NCI-H1092 treated with DMSO at 0.1 percent for 48 hours (cell line): Measurements from ENCODE around the gene USF1.
"Not testable (repeated sequence)": the region's sequence is repeated elsewhere in the genome, so short reads cannot be mapped to it uniquely, and the experiment has no call there.

Source experiments
- DNase-seq: peaks from one replicate; lab custom pipeline; 2025; lab: John Stamatoyannopoulos, UW

Gene USF1

DNA sequence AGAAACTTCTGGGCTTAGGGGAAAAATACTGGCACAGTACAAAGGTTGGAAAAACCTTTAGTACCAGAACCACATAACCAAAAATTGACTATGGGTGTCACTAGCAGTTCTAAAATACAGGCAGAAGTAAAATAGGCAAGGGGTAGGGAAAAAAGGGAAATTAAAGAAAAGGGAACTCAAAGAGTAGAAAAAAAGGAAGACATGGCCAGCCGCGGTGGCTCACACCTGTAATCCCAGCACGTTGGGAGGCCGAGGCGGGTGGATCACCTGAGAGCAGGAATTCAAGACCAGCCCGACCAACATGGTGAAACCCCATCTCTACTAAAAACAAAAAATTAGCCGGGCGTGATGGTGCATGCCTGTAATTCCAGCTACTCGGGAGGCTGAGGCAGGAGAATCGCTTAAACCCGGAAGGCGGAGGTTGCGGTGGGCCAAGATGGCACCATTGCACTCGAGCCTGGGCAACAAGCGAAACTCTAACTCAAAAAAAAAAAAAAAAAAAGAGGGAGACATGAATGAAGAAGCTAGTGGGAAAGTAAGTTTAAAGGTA, 26.6 kb downstream of the USF1 start:
- not testable (repeated sequence) for DNase-seq

DNA sequence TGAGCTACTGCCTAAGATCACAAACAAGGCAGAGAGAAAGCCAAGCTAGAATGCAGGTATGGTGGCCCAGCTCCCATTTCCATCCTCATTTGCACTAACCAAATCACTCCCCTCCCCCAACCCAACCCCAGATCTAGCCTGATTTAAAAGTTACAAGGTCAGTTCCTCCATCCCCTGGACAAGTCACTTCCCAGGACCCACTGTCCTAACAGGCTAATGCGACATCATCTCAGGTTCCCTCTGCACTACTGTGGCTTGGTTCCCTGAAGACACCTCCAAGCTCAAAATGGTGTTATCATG, 27.2 kb downstream of the USF1 start:
- DNase-seq = no peak

DNA sequence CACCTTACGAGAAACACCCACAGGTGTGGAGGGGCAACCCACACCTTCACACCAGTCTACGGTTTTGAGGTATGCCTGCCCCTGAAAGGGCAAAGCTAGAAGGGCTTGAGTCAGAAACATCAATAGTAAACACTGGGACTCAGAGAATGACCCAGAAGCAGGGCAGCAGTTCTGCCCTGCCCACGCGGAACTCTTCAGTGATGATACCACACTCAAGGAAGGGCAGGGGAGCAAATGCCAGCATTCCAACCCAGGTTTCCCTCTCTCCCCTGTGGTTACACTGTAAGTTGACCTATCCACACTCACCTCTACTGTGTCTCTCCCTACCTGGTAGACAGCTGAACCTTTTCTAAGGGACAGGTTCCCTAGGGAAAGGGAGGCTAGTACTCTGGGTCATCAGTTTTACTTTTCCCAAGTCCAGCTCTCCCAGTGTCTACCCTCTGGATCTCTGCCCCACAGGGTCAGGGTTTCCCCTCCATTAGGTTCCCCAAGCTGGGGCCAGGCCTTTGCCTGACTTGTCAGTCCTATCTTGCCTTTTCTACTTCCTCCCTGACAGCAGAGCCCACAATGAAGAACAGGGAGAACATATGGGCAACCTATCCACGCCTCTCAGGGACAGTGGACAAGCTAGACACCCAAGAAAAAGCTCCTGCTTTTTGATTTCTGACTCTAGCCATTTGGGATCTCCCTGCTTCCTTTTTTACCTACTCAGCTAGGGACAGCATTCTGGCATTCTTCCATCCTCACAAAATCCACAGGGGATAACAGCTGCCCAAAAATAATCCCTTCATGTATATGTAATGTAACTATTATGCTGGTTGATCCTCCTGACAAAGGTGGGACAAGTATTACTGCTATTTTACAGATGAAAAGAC, 27.8 kb downstream of the USF1 start:
- no peak for DNase-seq

DNA sequence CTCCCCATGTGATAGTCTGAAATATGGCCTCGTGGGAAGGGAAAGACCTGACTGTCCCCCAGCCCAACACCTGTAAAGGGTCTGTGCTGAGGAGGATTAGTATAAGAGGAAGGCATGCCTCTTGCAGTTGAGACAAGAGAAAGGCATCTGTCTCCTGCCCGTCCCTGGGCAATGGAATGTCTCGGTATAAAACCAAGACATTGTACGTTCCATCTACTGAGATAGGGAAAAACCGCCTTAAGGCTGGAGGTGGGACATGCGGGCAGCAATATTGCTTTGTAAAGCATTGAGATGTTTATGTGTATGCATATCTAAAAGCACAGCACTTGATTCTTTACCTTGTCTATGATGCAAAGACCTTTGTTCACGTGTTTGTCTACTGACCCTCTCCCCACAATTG, 28.6 kb downstream of the USF1 start:
- not testable (repeated sequence) for DNase-seq

DNA sequence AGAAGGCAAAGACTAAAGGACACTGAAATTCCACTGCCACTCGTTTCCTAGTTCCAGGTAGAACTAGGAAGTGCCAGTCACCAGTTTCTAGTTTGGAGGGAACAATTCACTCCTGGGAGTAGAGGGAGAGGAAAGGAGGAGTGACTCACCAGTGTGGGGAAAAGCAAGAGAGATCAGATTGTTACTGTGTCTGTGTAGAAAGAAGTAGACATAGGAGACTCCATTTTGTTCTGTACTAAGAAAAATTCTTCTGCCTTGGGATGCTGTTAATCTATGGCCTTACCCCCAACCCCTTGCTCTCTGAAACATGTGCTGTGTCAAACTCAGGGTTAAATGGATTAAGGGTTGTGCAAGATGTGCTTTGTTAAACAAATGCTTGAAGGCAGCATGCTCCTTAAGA, 29.1 kb downstream of the USF1 start:
- not testable (repeated sequence) for DNase-seq

DNA sequence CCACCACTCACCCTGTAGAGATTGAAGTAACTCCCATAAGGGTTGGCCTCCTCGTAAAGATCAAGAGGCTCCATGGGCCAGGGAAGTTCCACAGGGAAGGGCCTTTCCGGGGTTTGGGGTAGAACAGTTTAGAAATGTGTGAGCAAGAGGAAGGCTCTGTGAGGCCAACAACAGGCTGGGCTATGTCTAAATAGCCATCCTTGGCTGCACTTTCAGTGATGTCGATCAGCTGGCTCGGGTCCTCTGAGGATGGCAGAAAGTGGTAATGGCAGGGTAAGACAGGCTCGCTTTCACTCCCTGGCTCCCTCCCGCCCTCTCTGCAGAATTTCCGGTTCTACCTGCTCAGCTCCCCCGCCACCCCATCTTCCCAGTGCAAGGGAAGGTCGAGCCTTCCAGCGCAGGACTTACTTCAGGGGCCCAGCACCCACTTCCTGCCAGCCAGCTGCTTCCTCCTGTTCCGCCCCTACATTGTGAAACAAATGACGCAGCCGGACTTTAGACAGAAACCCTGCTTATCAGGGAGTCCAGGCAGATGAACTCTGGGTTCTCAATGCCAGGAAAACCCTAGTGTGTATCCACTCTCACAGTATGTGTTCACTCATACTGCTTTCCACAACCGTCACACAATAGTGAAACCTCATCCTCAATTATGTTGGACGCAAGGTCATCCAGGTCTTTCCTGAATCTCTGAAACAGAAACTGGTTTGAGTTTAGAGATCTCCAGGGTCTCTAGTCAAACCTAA, 32.1 kb downstream of the USF1 start:
- DNase-seq = no peak

DNA sequence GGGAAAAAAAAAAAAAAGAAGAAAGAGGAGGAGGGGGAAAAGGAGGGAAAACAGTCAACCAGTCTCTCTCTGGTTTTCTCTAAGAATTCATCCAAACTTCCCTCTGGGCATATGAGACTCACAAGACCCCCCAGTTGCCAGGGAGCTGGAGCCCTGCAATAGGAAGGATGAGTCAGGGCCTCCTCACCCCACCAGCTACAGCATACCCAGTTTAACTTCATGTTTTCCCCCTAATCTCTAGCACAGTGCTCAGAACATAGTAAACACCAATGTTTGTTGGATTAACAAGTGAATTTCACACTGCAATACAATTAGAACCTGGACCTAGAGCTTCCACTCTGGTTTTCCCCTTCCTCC, 32.7 kb downstream of the USF1 start:
- DNase-seq = no peak

DNA sequence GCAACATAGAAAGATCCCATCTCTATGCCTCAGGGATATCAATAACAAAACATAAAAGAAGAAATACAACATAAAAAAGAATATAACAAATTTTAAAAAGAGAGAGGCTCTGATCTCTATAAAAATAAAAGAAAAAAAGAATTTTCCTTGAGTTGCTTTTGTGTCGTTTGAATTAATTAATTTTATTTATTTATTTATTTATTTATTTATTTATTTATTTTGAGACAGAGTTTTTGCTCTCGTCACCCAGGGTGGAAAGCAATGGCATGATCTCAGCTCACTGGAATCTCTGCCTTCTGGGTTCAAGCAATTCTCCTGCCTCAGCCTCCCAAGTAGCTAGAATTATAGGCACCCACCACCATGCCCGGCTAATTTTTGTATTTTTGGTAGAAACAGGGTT, 33.4 kb downstream of the USF1 start:
- DNase-seq = no peak

DNA sequence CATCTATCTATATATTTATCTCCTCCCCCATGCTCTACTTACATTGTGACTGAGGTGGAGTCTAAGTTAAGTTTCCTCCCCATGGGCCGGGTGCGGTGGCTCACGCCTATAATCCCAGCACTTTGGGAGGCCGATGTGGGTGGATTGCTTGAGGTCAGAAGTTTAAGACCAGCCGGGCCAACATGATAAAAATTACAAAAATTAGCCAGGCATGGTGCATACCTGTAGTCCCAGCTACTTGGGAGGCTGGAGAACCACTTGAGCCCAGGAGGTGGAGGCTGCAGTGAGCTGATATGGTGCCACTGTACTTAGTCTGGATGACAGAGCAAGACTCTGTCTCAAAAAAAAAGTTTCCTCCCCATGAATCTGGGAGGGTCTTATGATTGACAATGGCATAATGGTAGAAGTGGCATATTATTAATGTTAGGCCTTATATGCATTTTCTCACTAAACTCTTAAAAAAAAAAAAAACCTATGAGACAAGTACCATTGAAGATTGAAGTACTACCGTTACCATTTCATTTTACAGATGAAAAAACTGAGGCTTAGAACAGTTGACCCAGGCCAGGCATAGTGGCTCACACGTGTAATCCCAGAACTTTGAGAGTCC, 36.1 kb downstream of the USF1 start:
- DNase-seq = no peak

DNA sequence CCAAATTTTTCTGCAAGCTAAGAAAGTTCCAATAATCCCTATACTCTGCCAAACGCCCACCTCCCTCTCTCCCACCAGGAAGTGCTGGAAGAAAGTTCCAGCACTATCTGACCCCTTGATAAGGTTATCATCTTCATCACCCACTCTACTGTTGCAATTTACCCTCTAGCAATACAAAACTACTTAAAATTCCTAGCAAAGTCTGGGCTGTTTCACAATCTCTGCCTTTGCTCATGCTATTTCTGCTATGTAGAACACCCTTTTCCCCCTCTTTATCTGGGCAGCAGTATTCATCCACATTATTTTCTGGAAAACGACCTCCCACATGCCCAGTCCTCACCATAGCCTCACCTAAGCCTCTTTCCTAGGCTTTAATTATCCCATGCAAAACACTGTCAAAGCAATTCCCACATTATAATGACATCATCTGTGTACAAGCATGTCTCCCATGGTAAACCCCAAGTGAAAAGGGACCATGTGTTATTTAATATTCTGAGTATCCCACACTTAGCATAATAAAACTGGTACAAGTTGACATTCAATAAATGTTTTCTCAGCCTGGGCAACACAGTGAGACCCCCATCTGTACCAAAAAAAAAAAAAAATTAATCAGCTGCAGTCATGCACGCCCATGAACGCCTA, 36.8 kb downstream of the USF1 start:
- DNase-seq = no peak

DNA sequence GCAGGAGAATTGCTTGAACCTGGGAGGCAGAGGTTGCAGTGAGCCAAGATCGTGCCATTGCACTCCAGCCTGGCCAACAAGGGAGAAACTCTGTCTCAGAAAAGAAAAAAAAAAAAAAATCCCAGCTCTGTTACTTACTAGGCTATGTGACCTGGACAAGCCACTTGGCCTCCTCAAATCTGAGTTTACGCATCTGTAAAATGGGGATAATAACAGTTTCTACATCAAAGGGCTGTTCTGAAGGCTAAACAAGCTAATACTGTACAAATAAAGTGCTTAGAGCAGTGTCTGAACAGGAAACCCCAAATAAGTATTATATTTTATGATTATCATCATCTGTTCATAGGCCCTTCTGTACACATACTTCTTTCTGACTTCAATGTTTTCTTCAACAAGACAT, 38.4 kb downstream of the USF1 start:
- no peak for DNase-seq

DNA sequence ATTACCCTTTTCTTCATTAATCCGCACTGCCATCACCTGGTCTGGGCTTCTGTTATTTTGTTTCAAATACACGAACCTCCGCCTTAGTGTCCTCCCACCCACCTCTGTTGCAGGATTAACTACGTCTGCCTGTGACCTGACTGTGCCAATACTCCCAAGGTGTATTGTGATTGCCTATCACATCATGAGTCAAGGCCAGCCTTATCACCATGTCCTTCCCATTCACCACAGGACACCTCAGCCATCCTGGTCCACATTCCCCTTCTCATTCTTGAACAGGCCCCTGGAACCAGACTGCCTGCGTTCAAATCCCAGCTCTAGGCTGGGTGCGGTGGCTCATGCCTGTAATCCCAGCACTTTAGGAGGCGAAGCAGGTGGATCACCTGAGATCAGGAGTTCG, 39.2 kb downstream of the USF1 start:
- DNase-seq = no peak

DNA sequence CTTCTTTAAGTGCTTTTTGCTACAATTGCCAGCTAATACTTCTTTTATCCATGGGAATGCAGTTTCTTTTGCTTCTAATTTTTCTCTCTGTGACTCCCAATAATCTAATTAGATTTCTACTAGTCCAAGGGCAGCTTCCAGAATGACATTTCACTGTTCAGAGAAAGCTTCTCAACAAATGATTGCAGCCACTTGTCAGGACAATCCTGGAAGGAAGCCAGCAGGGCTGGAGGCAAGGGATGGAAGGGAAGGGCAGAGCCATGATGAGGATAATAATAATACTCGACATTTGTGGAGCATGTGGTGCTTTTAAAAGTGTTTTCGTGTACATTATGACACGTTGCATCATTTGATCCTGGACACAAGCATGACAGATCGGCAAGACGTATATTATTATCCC, 44.3 kb downstream of the USF1 start:
- DNase-seq = peak; percentile 28

DNA sequence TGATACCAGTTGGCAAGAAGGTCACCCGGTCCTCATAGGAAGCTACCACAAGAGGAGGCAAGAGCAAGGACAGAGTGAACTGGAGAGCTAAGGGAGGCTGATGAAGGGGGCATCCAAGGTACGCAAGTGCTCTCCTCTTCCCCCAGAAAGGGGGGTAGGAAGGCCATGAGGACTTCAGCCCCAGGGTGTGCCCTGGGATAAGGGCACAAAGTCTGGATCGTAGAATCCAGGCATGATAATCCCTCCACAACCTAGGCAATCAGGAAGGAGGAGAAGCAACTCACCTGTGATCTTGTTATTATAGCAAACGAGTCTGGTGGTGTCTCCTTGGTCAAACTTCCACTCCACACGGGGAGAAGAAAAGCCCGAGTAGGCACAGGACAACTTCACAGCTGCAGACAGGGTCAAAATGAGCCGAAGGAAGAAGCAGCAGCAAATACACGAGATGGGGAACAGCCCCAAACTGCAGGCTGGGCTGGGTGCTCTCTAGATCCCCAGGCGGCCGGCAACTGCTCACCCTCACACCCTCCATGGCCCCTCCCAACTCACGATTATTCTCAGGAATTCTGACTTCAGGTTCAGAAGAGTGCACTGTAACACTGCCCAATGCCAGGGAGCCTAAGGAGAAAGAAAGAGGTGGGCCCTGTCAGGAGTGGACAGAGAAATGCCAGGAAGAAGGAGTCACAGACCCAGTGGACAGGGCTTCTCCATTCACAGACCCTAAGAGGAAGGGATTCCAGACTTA, 44.9 kb downstream of the USF1 start:
- DNase-seq = no peak

DNA sequence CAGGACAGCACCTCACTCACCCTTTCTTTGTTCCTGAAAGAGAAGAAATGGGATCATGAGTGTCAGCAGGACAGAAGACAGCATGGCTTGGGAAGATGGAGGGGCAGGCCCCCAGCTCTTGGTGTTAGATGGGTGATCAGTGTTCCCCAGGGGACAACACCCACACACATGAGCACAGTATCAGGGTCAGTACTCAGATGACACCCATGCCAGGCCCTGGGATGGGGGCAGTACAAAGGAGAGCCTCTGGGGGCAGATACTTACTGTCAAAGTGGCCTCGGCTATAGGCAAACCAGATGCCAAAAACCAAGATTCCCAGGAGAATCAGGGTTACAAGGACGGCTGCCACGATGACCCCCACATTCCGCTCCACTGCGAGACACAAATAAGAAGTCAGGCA, 46.4 kb downstream of the USF1 start:
- no peak for DNase-seq

DNA sequence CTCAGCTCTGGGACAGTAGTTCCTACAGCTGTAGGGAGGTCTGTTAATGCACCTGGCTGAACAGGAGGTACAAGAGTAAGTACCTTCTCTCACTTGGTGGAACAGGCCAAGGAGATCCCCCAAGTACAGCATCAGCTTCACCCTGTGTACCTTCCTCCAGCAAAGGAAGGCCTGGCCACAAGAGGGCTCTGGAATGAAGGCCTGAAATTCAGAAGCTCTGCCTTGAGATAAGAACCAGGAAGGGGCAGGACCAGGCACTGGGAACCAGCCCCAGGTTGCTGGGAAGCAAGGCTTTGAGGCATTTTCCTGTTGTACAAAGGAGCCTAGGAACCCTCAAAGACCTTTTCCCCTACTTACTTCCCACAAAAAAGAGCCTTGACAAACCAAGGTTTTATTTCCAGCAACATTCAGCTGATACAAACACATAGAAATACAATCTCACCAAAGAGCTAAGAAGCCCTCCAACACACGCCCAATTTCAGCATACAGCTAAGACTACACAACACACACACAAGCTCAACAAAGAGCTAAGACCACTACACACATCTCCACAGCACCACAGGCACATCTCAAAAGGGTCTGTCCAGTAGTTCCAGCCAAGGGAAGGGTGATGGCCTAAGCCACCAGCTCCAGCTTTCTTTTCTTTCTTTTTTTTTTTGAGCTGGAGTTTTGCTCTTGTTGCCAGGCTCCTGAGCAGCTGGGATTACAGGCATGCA, 48.3 kb downstream of the USF1 start:
- peak; percentile 11 for DNase-seq

DNA sequence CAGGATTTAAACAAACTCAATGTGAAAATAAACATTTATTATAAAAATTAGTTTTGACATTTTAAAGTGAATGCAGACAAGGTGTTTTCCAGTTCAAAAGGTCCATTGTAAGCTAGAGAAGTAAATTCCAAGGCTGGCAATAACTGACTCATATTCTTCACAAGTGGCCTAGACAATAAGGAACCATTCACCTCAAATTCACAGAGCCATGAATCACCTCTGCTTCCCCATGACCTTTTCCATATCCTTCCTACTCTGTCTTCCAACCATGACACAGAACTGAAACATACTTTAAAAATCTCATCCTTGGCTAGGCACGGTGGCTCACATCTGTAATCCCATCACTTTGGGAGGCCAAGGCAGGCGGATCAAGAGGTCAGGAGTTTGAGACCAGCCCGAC, 49.6 kb downstream of the USF1 start:
- DNase-seq = no peak

DNA sequence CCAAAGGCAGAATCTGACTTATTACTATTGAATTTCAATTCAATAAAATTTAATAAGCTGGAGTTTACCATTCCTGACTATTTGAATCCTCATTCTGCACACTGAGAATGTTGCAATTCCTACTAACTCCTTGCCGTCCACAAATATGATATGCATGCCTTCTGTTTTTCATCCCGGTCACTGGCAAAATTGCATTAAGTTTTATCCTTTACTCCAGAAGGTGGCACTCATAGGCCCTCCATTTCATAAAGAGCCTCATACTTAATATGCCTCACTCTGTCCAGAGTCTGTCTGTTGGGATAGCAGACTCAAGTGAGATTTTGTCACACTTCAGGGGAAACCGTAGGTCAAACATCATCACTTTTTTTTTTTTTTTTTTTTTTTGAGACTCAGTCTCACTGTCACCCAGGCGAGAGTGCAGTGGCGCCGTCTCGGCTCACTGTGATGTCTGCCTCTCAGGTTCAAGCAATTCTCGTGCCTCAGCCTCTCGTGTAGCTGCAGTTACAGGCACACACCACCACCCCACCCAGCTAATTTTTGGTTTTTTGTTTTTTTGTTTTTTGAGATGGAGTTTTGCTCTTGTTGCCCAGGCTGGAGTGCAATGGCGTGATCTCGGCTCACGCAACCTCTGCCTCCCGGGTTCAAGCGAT, 52.1 kb downstream of the USF1 start:
- peak; percentile 25 for DNase-seq

DNA sequence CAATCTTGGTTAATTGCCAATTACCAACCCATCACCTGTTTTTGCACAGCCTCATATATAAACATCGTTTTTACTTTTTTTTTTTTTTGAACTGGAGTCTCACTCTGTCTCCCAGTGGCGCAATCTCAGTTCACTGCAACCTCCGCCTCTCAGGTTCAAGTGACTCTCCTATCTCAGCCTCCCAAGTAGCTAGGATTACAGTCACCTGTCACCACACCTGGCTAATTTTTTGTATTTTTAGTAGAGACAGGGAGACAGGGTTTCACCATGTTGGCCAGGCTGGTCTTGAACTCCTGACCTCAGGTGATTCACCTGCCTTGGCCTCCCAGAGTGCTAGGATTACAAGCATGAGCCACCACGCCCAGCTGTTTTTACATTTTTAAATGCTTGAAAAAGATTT, 53.7 kb downstream of the USF1 start:
- not testable (repeated sequence) for DNase-seq
